GM12878 (cell line): Measurements from ENCODE around the gene FIBCD1. TPM values are rescaled to one million over a fixed set of nuclear protein-coding genes. Genes with fewer than 3 reads are reported as not detected.

Experiments used
- ATAC-seq: fragments of 200-7000 bp; cut with Tn5 transposase; 3 replicates; pipeline ENCODE4 v1.9.1; 2020; ENCODE audit warnings: mild to moderate bottlenecking, moderate library complexity
- BruUV-seq: library from RNA; stranded (reverse); fragments of 400-500 nt; replicated peaks from 2 replicates; lab custom pipeline; 2021; lab: Mats Ljungman, UMichigan
- CTCF ChIA-PET: fragments of 300-600 bp; sonication (Branson Sonifier 250); formaldehyde crosslinking; extraction: SDS; loops from one replicate; lab custom pipeline; 2021; ENCODE audit warnings: inconsistent platforms; lab: Yijun Ruan, JAX
- POLR2A ChIA-PET: fragments of 350-600 bp; formaldehyde crosslinking; extraction: SDS; loops from one replicate; lab custom pipeline; 2021; ENCODE audit warnings: inconsistent platforms; lab: Charles Lee
- RAD21 ChIA-PET: fragments of 300-600 bp; sonication (Branson Sonifier 250); formaldehyde crosslinking; loops from one replicate; lab custom pipeline; 2023; ENCODE audit warnings: antibody characterized with exemption; ENCODE audit not compliant: unreplicated experiment; lab: Charles Lee
- SMC1A ChIA-PET: fragments of 300-600 bp; sonication (Branson Sonifier 250); formaldehyde crosslinking; loops from one replicate; lab custom pipeline; 2023; ENCODE audit not compliant: unreplicated experiment, uncharacterized antibody; lab: Charles Lee
- DNase-seq: peaks from one replicate; pipeline ENCODE4 v3.0.0-alpha.2; 2011; ENCODE audit warnings: low read depth, low spot score
- FAIRE-seq: peaks from 3 replicates; lab custom pipeline; 2011; peaks lifted over from hg19 to GRCh38; lab: Jason Lieb, UNC
- H2AFZ ChIP-seq: 2 replicates; pipeline ENCODE4 v1.6.0; 2011; ENCODE audit warnings: low read depth, low read length, control low read depth; ENCODE audit not compliant: control insufficient read depth
- H3K27ac ChIP-seq: 2 replicates; pipeline ENCODE4 v1.5.1; 2011; ENCODE audit warnings: control low read depth; ENCODE audit not compliant: control insufficient read depth, insufficient read depth
- H3K27me3 ChIP-seq, 2 experiments: replicated peaks in 1 of 2; 2 replicates each; pipeline versions ENCODE4 v1.6.0 to v1.6.1; 2011; ENCODE audit warnings: low read length in 1 of 2; ENCODE audit not compliant: control insufficient read depth in 2 of 2, insufficient read depth in 2 of 2
- H3K36me3 ChIP-seq, 2 experiments: 2 replicates each; pipeline ENCODE4 v1.5.1; 2011; ENCODE audit warnings: low read length in 1 of 2; ENCODE audit not compliant: control insufficient read depth in 2 of 2, insufficient read depth in 2 of 2
- H3K4me1 ChIP-seq: 2 replicates; pipeline ENCODE4 v1.6.1; 2011; ENCODE audit warnings: mild to moderate bottlenecking, low read length, moderate library complexity, mixed read lengths; ENCODE audit not compliant: control insufficient read depth, insufficient read depth
- H3K4me2 ChIP-seq: 2 replicates; pipeline ENCODE4 v1.6.0; 2011; ENCODE audit warnings: control low read depth; ENCODE audit not compliant: control insufficient read depth, insufficient read depth
- H3K4me3 ChIP-seq: fragments of 200-600 bp; sonication (generic); 2 replicates; pipeline ENCODE4 v1.5.1; 2016
- H3K79me2 ChIP-seq: 2 replicates; pipeline ENCODE4 v1.6.0; 2011; ENCODE audit warnings: low read length; ENCODE audit not compliant: control insufficient read depth, insufficient read depth
- H3K9ac ChIP-seq: 2 replicates; pipeline ENCODE4 v1.8.0; 2011; ENCODE audit warnings: low read length, control low read depth, mixed read lengths; ENCODE audit not compliant: control insufficient read depth, insufficient read depth
- H3K9me3 ChIP-seq: replicated peaks from 3 replicates; pipeline ENCODE4 v1.5.1; 2011; ENCODE audit warnings: mild to moderate bottlenecking, low read length; ENCODE audit not compliant: control insufficient read depth, insufficient read depth
- H4K20me1 ChIP-seq: 2 replicates; pipeline ENCODE4 v1.6.0; 2011; ENCODE audit not compliant: control insufficient read depth, insufficient read depth
- CBFB ChIP-seq: IDR thresholded peaks from 2 replicates; pipeline ENCODE4 v1.6.1; 2016; ENCODE audit warnings: antibody characterized with exemption, low read depth
- CREM ChIP-seq: IDR thresholded peaks from 2 replicates; pipeline ENCODE4 v1.6.1; 2014; ENCODE audit warnings: antibody characterized with exemption, low read depth
- NKRF ChIP-seq: fragments of 450-650 bp; conservative IDR thresholded peaks from 2 replicates; pipeline ENCODE4 v1.6.1; 2017; ENCODE audit warnings: mild to moderate bottlenecking, moderate library complexity
- WGBS: methylation state at CpG from one replicate; pipeline ENCODE4 v1.1.6; 2016; ENCODE audit warnings: low lambda C conversion rate; ENCODE audit not compliant: insufficient replicate concordance, insufficient coverage; ENCODE audit errors: missing lambda C conversion rate; 5-methylcytosine and 5-hydroxymethylcytosine counted together
- in situ Hi-C: fragments of 300-500 bp; cut with MboI; formaldehyde crosslinking; loops from 9 replicates; pipeline ENCODE4 v1.14.3; 2018; ENCODE audit warnings: mixed read lengths
- intact Hi-C: fragments of 100-400 bp; cut with micrococcal nuclease; formaldehyde crosslinking; loops from one replicate; pipeline ENCODE4 v1.14.2; 2022; ENCODE audit not compliant: unreplicated experiment
- polyA plus RNA-seq, 11 experiments: library from polyadenylated mRNA; depleted of rRNA in 4 of 11; unstranded in 6 of 11; stranded (reverse) in 5 of 11; fragments of >200 nt; fragmentation: Nextera tagmentation in 4 of 11; fragmentation: Illumina TruSeq in 1 of 11; extraction: Ambion mirVana in 4 of 11; extraction: Trizol in 1 of 11; gene quantifications; 1 replicate in 1 of 11; 2 replicates in 10 of 11; pipeline versions ENCODE4 v1.2.1 to v1.2.3, GENCODE V29; 2011 to 2016; ENCODE audit warnings: inconsistent platforms in 2 of 11, missing spikeins in 2 of 11, low read depth in 1 of 11
- total RNA-seq, 4 experiments: library from RNA; depleted of rRNA in 3 of 4; stranded (reverse); fragments of >200 nt in 3 of 4; fragmentation: Illumina TruSeq in 1 of 4; extraction: Trizol in 1 of 4; gene quantifications; 2 replicates each; pipeline versions ENCODE4 v1.2.1 to v1.2.3, GENCODE V29; 2013 to 2021

FIBCD1 gene
- total and polyA plus RNA-seq, 10 of the 15 experiments (the other 5 are each of a cell fraction or from before 2014, with no cell fraction given): 0.04 to 0.95 (median 0.25) TPM; not detected in 6

- no peak overlapping the region for H3K27ac ChIP-seq
- no peak overlapping the region for H3K4me3 ChIP-seq
- intact Hi-C loops: no loop called here
- H3K9ac ChIP-seq: no peak overlapping the region
- no peaks in the 10 kb centered on the region for H3K79me2 ChIP-seq
- ATAC-seq (no peak), DNase-seq (no peak), FAIRE-seq (no peak)
- H4K20me1 ChIP-seq: no peaks in the 10 kb centered on the region
- ChIA-PET POLR2A (no interaction called here), RAD21 (no interaction called here), CTCF (no interaction called here), SMC1A (interaction anchor here (1.4 kb wide), 1 partner anchor 26 kb away, joined by 3 read pairs; no protein-coding TSS in a partner anchor)
- no peaks in the 10 kb centered on the region for H3K9me3 ChIP-seq
- no peak overlapping the region for H3K4me2 ChIP-seq
- H3K4me1 ChIP-seq: no peaks in the 10 kb centered on the region
- WGBS: 20% methylated on average over 17 of the region's 17 CpGs
- BruUV-seq: no TSS peak
- in situ Hi-C loops: no loop called here
- no peak overlapping the region for H2AFZ ChIP-seq
- TF ChIP-seq CREM: no peak
- no peak for TF ChIP-seq CBFB
- TF ChIP-seq NKRF: no peak
- H3K27me3 ChIP-seq: no peaks in the 10 kb centered on the region; a peak in 2 of 4 replicates
- H3K36me3 ChIP-seq: no peaks in the 10 kb centered on the region
Observed at GRCh38 chr9:130900701-130901497, 38.1 kb downstream of the FIBCD1 start.
